Thoracic aorta (tissue), 2 donors: Measurements from ENCODE around the gene CPNE8. TPM values are rescaled to one million over a fixed set of nuclear protein-coding genes. Genes with fewer than 3 reads are reported as not detected.
A peak's percentile ranks its signal among the peaks of the same experiment; 100 is the strongest.

Experiments used
- ATAC-seq: fragments of 150-250 bp; one replicate; pipeline ENCODE4 v1.8.0; 2017; ENCODE audit warnings: low read depth; ENCODE audit not compliant: insufficient number of reproducible peaks, low FRiP score
- DNase-seq: peaks from one replicate; pipeline ENCODE4 v3.0.0-alpha.2; 2020; ENCODE audit warnings: low spot score
- H3K27ac ChIP-seq, 2 donors: fragments of 200-600 bp; sonication (generic); 1 replicate in 1 of 2; 2 replicates in 1 of 2; pipeline ENCODE4 v1.5.1; 2016; ENCODE audit warnings: mild to moderate bottlenecking in 2 of 2, moderate library complexity in 2 of 2
- H3K27me3 ChIP-seq: fragments of 200-600 bp; sonication (generic); replicated peaks from 2 replicates; pipeline ENCODE4 v1.6.0; 2016; ENCODE audit warnings: mild to moderate bottlenecking; ENCODE audit not compliant: insufficient read depth
- H3K36me3 ChIP-seq: fragments of 200-600 bp; sonication (generic); one replicate; pipeline ENCODE4 v1.5.1; 2016
- H3K4me1 ChIP-seq, 2 donors: fragments of 200-600 bp; sonication (generic); 1 replicate in 1 of 2; 2 replicates in 1 of 2; pipeline versions ENCODE4 v1.5.1 to v1.6.0; 2016; ENCODE audit warnings: low read depth in 2 of 2, mild to moderate bottlenecking in 1 of 2; ENCODE audit not compliant: control insufficient read depth in 1 of 2
- H3K4me3 ChIP-seq: fragments of 200-600 bp; sonication (generic); 2 replicates; pipeline ENCODE4 v1.5.1; 2016; ENCODE audit warnings: mild to moderate bottlenecking
- H3K9me3 ChIP-seq: fragments of 200-600 bp; sonication (generic); 2 replicates; pipeline ENCODE4 v1.5.1; 2016
- CTCF ChIP-seq: fragments of 200-600 bp; sonication (generic); IDR thresholded peaks from one replicate; pipeline ENCODE4 v1.5.1; 2019; ENCODE audit warnings: antibody characterized with exemption
- total RNA-seq, 2 donors: library from RNA; depleted of rRNA; stranded (reverse); fragments of >200 nt; gene quantifications; one replicate each; pipeline versions ENCODE4 v1.1.0 to v1.2.3, GENCODE V29; 2016

CPNE8 gene
- total RNA-seq, 2 donors from 2014 or later = 14.1 to 42.4 TPM

GRCh38 chr12:38919191-38919590 is 13.8 kb upstream of the CPNE8 start:
- TF ChIP-seq CTCF = no peak
- Histone ChIP-seq H3K4me3 (no peak overlapping the region), H3K27ac (no peak overlapping the region), H3K27me3 (no peaks in the 10 kb centered on the region), H3K36me3 (no peaks in the 10 kb centered on the region), H3K4me1 (no peaks in the 10 kb centered on the region), H3K9me3 (no peaks in the 10 kb centered on the region)
- ATAC-seq = no peak
- no peak for DNase-seq

GRCh38 chr12:38915429-38916182 is 10.2 kb upstream of the CPNE8 start:
- Histone ChIP-seq H3K36me3 (no peaks in the 10 kb centered on the region), H3K4me1 (no peaks in the 10 kb centered on the region), H3K4me3 (no peak overlapping the region), H3K9me3 (no peaks in the 10 kb centered on the region), H3K27me3 (no peaks in the 10 kb centered on the region), H3K27ac (no peak overlapping the region)
- no peak for TF ChIP-seq CTCF
- ATAC-seq = no peak
- DNase-seq = no peak

GRCh38 chr12:38912116-38912515 is 6.7 kb upstream of the CPNE8 start:
- H3K4me3 ChIP-seq = no peak overlapping the region
- no peak for ATAC-seq
- no peaks in the 10 kb centered on the region for H3K36me3 ChIP-seq
- no peak for TF ChIP-seq CTCF
- no peaks in the 10 kb centered on the region for H3K27me3 ChIP-seq
- no peaks in the 10 kb centered on the region for H3K9me3 ChIP-seq
- H3K27ac ChIP-seq = no peak overlapping the region
- DNase-seq = no peak
- H3K4me1 ChIP-seq = no peaks in the 10 kb centered on the region

- H3K36me3 ChIP-seq = no peaks in the 10 kb centered on the region
- H3K4me1 ChIP-seq = no peaks in the 10 kb centered on the region
- H3K27me3 ChIP-seq = no peaks in the 10 kb centered on the region
- no peak overlapping the region for H3K4me3 ChIP-seq
- H3K27ac ChIP-seq = no peak overlapping the region
- no peaks in the 10 kb centered on the region for H3K9me3 ChIP-seq
- ATAC-seq (no peak), DNase-seq (no peak)
- no peak for TF ChIP-seq CTCF
Measured at GRCh38 chr12:38911611-38912010, 6.2 kb upstream of the CPNE8 start.

GRCh38 chr12:38907201-38907923 is 2.0 kb upstream of the CPNE8 start:
- Histone ChIP-seq H3K36me3 (no peaks in the 10 kb centered on the region), H3K27me3 (no peaks in the 10 kb centered on the region), H3K4me1 (peaks cover 5 to 15% of the 10 kb centered on the region in 2 donors), H3K27ac (peak overlapping the region in 1 of 2 donors; percentile 95), H3K9me3 (no peaks in the 10 kb centered on the region), H3K4me3 (peak overlapping the region; percentile 98)
- ATAC-seq = no peak
- no peak for DNase-seq
- TF ChIP-seq CTCF = no peak
